ENCODE measurements around the gene CNTRL. TPM values are rescaled to one million over a fixed set of nuclear protein-coding genes. Genes with fewer than 3 reads are reported as not detected.
"Not testable (repeated sequence)": the region's sequence is repeated elsewhere in the genome, so short reads cannot be mapped to it uniquely, and the experiment has no call there.

Gene CNTRL
- total RNA-seq, 1 experiment from 2014 or later: 1.7 TPM

DNA sequence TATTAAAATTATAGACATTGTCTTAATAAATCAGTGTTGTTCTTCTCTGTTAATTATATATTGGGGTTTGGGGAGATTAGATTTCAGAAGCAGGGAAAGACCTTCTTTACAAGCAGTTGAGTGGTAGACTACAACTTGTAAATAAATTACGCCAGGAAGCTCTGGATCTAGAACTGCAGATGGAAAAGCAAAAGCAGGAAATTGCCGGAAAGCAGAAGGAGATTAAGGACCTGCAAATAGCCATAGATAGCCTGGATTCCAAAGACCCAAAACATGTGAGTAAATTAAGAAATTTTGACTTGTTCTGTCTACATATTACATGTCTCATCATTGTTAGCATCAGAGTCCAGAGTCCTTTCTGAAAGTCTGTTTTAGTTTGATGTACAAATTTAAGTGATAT, 43.5 kb downstream of the CNTRL start:
- in situ Hi-C loops (cut with HindIII; ENCODE audit: low pct_unique_long_range_greater_than_20kb, low sequenced_read_pairs): no loop called here
- DNase-seq (ENCODE audit: low read depth): no peak

DNA sequence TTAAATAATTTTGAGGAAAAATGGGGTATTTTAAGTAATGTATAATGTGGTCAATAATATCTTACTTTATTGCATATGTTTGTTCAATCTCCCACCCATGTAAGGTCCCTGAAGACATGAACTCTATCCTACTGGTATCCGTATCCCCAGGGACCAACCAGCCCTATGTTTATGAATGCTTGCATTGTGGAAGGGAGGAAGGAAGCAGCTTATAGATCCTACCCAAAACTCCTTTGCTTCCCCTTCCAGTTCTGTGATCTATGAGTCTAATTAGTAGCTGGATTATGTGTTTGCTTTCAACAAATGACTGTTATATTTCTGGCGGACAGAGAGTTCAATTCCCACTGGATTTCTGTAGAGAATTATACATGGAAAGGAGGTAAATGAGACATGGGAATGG, 45.6 kb downstream of the CNTRL start:
- DNase-seq (ENCODE audit: low read depth): no peak
- in situ Hi-C loops (cut with HindIII; ENCODE audit: low pct_unique_long_range_greater_than_20kb, low sequenced_read_pairs): no loop called here

DNA sequence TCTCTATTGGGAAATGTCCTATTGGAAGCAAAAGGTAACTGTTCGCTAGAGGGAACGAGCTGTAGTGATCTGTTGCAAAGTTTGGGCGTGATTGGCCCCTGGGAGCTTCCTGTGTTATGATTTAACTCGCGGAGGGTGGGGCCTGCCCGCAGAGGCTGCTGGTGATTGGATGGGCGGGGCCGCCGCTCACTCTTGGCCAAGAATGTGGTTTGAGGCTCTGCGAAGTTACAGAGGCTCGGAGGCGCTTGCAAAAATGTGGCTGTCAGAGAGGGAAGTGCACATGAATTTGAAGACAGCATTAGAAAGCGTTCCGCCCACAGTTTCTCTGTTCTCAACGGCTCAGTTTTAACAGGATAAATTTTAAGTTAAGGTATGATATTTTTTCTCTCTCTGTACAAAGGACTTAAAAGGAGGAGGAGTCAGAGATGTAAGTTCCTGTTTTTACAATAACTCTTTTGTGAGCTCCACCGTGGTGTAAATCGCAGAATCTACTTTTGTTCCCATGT, 46.9 kb downstream of the CNTRL start:
- in situ Hi-C loops (cut with HindIII; ENCODE audit: low pct_unique_long_range_greater_than_20kb, low sequenced_read_pairs): no loop called here

DNA sequence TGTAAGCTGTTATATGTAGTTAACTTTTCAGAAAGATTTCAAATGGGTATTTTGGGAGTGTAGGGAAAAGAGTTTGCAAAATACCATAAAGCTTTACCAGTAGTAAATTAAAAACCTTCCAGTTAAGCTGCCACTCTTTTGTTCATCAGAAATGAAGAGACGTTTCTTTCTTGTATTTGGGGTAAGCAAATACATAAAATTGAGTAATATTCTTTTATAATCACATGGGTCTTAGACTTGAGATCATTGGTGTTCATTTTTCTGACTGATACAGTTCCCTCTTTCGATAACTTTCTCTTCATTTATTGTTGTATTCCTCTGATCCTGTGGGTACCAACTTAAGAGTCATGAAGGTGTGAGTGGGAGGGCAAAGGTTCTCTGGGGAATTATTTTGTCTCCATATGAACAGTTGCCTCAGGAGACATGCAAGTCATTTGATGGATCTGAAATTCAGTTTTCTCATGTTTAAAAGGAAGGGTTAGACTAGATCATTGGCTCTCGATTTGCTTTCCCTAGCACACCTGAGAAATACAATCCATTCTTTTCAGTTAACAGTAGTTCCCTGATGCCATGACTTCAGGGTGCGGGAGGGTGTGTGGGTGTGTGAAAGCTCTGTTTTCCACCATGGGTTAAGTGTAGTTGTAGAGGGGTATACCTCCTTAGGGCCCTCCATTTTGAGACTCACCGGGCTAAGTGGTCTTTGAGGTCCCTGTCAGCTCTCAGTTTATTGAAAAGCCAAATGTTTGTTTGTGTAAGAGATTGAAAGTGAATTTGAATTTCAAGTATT, 47.7 kb downstream of the CNTRL start:
- no peak for DNase-seq (ENCODE audit: low read depth)
- in situ Hi-C loops (cut with HindIII; ENCODE audit: low pct_unique_long_range_greater_than_20kb, low sequenced_read_pairs): no loop called here

More for the DNA sequence above, 46.9 kb downstream of the CNTRL start:
- DNase-seq (ENCODE audit: low read depth): peak; percentile 85

DNA sequence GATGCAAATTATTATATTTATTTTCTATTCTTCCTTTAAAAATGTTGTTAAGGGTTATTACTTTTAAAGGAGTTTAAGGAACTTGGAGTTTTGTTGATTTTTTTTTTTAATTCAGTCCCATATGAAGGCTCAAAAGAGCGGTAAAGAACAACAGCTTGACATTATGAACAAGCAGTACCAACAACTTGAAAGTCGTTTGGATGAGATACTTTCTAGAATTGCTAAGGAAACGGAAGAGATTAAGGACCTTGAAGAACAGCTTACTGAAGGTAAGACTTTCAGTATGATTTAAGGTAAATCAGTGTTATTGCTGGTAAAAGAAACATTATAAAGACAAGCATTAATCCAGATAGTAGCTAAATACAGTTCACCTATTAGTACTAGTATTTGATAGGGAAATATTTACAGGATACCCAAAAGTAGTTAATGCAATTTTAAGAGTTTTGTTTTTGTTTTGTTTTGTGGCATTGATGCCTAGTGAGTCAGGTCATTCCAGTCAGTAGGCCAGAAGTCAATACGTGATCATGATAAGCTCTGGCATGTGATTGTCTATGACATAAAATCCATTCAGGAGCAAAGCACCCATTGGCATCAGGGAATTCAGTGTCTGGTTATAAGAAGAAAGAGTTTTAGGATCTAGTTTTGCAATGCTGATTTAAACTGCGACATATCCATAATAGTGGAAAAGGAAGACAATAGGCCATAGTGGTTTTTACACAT, 49.2 kb downstream of the CNTRL start:
- DNase-seq (ENCODE audit: low read depth): no peak
- in situ Hi-C loops (cut with HindIII; ENCODE audit: low pct_unique_long_range_greater_than_20kb, low sequenced_read_pairs): no loop called here

DNA sequence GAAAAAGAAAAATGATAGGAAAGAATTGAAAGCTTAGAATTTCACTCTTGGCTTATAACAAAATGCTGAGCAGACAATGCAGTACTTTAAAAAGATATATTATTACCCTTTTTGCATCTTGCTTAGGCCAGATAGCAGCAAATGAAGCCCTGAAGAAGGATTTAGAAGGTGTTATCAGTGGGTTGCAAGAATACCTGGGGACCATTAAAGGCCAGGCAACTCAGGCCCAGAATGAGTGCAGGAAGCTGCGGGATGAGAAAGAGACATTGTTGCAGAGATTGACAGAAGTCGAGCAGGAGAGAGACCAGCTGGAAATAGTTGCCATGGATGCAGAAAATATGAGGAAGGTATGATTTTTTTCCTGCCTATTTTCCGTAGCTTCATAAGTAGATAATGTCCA, 50.8 kb downstream of the CNTRL start:
- DNase-seq (ENCODE audit: low read depth): no peak
- in situ Hi-C loops (cut with HindIII; ENCODE audit: low pct_unique_long_range_greater_than_20kb, low sequenced_read_pairs): no loop called here

DNA sequence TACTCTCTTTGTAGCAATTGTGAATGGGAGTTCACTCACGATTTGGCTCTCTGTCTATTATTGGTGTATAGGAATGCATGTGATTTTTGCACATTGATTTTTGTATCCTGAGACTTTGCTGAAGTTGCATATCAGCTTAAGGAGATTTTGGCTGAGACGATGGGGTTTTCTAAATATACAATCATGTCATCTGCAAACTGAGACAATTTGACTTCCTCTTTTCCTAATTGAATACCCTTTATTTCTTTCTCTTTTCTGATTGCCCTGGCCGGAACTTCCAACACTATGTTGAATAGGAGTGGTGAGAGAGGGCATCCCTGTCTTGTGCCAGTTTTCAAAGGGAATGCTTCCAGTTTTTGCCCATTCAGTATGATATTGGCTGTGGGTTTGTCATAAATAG, 54.6 kb downstream of the CNTRL start:
- in situ Hi-C loops (cut with HindIII; ENCODE audit: low pct_unique_long_range_greater_than_20kb, low sequenced_read_pairs); DNase-seq (ENCODE audit: low read depth): not testable (repeated sequence)

DNA sequence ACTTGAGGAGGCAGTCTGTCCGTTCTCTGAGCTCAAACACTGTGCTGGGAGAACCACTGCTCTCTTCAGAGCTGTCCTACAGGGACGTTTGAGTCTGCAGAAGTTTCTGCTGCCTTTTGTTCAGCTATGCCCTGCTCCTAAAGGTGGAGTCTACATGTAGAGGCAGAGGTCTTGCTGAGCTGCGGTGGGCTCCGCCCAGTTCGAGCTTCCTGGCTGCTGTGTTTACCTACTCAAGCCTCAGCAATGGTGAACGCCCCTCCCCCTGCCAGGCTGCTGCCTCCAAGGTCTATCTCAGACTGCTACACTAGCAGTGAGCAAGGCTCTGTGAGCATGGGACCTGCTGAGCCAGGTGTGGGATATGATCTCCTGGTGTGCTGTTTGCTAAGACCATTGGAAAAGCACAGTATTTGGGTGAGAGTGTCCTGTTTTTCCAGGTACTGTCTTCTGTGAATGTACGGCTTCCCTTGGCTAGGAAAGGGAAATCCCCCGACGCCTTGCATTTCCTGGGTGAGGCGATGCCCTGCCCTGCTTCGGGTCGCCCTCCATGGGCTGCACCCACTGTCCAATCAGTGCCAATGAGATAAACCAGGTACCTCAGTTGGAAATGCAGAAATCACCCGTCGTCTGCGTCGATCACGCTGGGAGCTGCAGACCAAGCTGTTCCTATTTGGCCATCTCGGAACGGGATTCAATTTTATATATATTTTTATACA, 58.5 kb downstream of the CNTRL start:
- no peak for DNase-seq (ENCODE audit: low read depth)
- in situ Hi-C loops (cut with HindIII; ENCODE audit: low pct_unique_long_range_greater_than_20kb, low sequenced_read_pairs): no loop called here

DNA sequence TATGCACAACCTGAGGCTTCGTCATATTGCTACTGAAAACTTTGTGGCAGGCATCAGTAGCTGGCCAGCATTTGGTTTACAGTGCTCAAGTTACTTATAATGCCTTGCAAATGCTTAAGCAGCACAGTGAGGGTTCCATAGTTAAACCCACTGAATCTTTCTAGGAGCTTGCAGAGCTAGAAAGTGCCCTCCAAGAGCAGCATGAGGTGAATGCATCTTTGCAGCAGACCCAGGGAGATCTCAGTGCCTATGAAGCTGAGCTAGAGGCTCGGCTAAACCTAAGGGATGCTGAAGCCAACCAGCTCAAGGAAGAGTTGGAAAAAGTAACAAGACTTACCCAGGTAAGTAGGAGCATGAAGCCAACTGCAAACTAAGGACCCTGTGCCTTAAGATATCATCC, 60.9 kb downstream of the CNTRL start:
- in situ Hi-C loops (cut with HindIII; ENCODE audit: low pct_unique_long_range_greater_than_20kb, low sequenced_read_pairs): no loop called here
- no peak for DNase-seq (ENCODE audit: low read depth)

DNA sequence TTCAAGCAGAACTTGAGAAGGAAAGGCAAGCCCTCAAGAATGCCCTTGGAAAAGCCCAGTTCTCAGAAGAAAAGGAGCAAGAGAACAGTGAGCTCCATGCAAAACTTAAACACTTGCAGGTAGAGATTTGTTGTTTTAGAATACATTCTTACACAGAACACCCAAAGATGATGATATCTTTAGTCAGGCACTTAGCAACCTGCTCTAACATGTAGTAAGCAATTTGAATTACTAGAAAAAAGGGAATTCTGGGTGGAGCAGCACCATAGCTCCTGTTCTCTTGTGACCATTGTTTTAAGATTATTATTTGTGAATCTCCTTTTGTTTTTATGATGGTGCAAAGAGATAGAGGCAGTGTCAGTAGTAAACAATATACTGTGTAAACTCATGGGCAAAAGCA, 63.8 kb downstream of the CNTRL start:
- DNase-seq (ENCODE audit: low read depth): no peak
- in situ Hi-C loops (cut with HindIII; ENCODE audit: low pct_unique_long_range_greater_than_20kb, low sequenced_read_pairs): no loop called here

DNA sequence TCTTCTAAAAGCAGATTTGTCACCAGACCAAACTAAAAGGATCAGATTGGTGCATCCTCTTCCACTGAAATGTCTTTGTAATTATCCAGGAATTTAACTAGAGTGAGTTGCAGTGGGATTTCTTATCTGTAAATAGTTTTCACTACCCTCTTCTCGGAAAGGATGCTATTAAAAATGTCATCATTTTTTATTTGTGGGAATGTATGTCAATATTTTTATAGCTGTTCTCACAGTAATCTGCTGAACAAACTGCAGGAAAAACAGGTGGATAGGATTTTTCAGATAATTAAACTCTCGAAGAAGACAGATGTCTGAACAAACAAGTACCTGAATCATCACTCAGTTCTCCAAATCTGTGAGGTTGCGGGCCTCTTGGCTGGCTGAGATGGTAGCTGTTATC, 64.2 kb downstream of the CNTRL start:
- no peak for DNase-seq (ENCODE audit: low read depth)
- in situ Hi-C loops (cut with HindIII; ENCODE audit: low pct_unique_long_range_greater_than_20kb, low sequenced_read_pairs): no loop called here

DNA sequence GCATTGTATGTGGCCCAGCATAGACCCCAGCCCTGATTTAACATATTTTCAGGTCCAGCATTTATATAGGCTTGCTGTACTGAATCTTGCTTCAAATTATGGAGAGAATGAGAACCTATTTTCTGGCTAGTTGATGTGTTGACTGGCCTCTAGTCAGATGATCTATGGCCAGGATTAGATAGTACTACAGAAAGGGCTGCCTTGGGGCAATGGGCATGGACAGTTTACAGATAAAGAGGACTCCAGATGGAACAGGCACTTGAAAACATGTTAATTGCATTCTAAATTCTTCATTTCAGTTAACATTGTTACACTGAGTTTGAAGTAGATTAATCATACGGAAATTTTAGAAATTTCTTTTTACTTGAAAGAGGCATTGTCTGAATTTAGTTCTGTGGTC, 65.4 kb downstream of the CNTRL start:
- in situ Hi-C loops (cut with HindIII; ENCODE audit: low pct_unique_long_range_greater_than_20kb, low sequenced_read_pairs): no loop called here
- DNase-seq (ENCODE audit: low read depth): no peak

DNA sequence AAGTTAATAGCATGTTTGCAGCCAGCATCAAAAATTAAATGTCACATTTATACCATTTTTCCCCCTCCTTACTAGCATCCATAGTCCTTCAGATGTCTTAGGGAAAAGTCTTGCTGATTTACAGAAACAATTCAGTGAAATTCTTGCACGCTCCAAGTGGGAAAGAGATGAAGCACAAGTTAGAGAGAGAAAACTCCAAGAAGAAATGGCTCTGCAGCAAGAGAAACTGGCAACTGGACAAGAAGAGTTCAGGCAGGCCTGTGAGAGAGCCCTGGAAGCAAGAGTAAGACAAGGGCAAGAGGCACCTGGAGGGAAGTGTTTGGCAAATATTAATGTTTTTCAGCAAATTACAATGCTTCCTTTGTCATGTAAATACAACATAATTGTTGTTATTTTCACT, 66.6 kb downstream of the CNTRL start:
- DNase-seq (ENCODE audit: low read depth): no peak
- in situ Hi-C loops (cut with HindIII; ENCODE audit: low pct_unique_long_range_greater_than_20kb, low sequenced_read_pairs): no loop called here

DNA sequence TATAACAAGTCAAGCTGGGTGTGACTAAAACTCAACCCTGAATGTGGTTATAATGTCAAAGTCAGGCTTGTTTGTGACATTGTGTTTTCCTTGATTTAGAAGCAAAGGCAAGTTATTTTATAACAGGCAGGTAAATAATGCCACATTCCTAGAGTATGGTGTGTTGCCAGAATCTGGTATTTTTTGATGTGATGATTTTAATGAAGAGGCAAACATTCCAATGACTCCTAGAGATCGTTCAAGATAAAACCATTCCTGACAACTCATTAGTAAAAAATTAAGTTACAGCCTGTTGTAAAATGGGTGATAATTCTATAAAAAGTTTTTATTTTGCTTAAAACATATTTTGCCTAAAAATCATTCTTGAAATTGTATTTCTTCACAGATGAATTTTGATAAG, 67.0 kb downstream of the CNTRL start:
- DNase-seq (ENCODE audit: low read depth): no peak
- in situ Hi-C loops (cut with HindIII; ENCODE audit: low pct_unique_long_range_greater_than_20kb, low sequenced_read_pairs): no loop called here

DNA sequence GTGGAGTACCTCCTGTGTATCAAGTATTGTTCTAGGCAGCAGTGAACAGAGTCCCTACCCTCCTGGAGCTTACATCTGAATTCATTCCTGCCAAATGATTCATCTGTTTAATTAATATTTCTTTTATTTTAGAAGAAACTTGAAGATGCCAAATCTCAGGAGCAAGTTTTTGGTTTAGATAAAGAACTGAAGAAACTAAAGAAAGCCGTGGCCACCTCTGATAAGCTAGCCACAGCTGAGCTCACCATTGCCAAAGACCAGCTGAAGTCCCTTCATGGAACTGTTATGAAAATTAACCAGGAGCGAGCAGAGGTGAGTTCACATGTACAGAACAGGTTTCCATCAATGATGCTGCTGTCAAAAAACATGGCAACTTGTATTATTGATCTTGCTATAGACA, 69.0 kb downstream of the CNTRL start:
- DNase-seq (ENCODE audit: low read depth): no peak

DNA sequence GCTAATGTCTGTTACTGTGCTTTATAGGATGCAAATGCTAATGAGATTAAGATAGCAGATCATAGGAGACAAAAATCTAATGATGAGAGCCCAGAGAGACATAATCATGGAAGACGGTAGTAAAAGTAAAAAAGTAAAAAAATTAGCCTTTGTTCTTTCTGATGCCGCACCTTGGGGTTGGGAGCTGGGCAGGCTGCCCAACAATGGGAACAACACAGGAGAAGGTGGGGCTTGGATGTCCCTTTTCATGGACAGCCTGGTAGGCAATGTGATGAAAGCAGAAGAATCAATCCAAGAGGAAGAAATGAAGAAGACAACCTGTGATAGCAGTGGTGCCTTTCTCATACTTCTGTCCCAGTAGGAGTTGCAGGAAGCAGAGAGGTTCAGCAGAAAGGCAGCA, 69.7 kb downstream of the CNTRL start:
- no peak for DNase-seq (ENCODE audit: low read depth)
- in situ Hi-C loops (cut with HindIII; ENCODE audit: low pct_unique_long_range_greater_than_20kb, low sequenced_read_pairs): no loop called here

More for the DNA sequence above, 69.0 kb downstream of the CNTRL start:
- in situ Hi-C loops (cut with HindIII; ENCODE audit: low pct_unique_long_range_greater_than_20kb, low sequenced_read_pairs): no loop called here

DNA sequence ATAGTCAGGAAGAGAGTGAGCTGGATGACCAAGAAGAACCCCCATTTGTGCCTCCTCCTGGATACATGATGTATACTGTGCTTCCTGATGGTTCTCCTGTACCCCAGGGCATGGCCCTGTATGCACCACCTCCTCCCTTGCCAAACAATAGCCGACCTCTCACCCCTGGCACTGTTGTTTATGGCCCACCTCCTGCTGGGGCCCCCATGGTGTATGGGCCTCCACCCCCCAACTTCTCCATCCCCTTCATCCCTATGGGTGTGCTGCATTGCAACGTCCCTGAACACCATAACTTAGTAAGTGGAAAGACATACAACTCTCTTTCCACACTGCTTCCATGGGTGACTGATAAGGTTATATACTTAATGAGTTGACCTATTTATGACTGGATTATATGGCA, 75.4 kb downstream of the CNTRL start:
- DNase-seq (ENCODE audit: low read depth): no peak

DNA sequence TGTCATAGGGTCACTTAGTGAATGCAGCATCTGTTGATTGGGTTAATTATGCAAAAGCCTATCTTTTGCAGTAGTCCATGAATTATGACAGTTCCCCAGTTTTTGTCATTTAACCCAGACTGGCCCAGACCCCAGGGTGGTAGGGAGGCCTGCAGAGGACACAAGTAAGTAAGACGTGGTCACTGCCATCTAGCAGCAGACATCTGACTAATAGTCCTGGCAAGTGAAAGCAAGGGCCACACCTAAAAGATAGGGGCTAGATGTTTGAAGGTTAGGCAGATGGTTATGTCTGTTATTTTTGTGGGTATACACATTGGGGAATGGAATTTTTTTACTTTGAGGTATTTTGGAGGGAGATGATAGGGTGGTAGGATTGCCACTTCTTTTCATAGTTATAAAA, 78.9 kb downstream of the CNTRL start:
- DNase-seq (ENCODE audit: low read depth): no peak
- in situ Hi-C loops (cut with HindIII; ENCODE audit: low pct_unique_long_range_greater_than_20kb, low sequenced_read_pairs): no loop called here

More for the DNA sequence above, 75.4 kb downstream of the CNTRL start:
- in situ Hi-C loops (cut with HindIII; ENCODE audit: low pct_unique_long_range_greater_than_20kb, low sequenced_read_pairs): no loop called here

DNA sequence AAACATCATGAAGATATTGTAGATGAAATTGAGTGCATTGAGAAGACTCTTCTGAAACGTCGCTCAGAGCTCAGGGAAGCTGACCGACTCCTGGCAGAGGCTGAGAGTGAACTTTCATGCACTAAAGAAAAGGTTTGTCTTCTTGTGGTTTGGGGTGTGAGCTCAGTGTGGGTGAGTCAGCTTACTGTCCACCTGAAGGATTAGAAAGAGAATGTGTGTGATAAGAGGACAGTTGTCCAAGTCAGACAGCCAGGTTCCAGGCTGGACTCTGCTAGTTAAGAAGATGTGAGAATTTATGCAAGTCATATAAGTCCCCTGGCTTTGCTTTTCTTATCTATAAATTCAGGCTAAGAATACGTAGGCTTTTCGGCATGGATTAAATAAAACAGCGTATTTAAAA, 80.0 kb downstream of the CNTRL start:
- DNase-seq (ENCODE audit: low read depth): peak; percentile 55
- in situ Hi-C loops (cut with HindIII; ENCODE audit: low pct_unique_long_range_greater_than_20kb, low sequenced_read_pairs): no loop called here

Data from Caki2 (cell line).